A549 (cell line): ENCODE data around the gene ARL5C. TPM values are rescaled to one million over a fixed set of nuclear protein-coding genes. Genes with fewer than 3 reads are reported as not detected.

ENCODE experiments used
- ATAC-seq, 2 experiments: fragments of 200-7000 bp in 1 of 2; fragments of >200 bp in 1 of 2; cut with Nextera tagmentation in 1 of 2; cut with Tn5 transposase in 1 of 2; 3 replicates each; pipeline versions ENCODE4 v1.8.0 to v1.9.1; 2018 to 2020; ENCODE audit warnings: mild to moderate bottlenecking in 1 of 2, moderate library complexity in 1 of 2
- CTCF ChIA-PET: fragments of 300-600 bp; sonication (Branson Sonifier 250); formaldehyde crosslinking; extraction: SDS; loops from one replicate; lab custom pipeline; 2021; ENCODE audit warnings: antibody characterized with exemption, inconsistent platforms; lab: Yijun Ruan, JAX
- POLR2A ChIA-PET: fragments of 350-600 bp; formaldehyde crosslinking; extraction: SDS; loops from one replicate; lab custom pipeline; 2021; ENCODE audit warnings: antibody characterized with exemption, inconsistent platforms; lab: Yijun Ruan, JAX
- DNase-seq, 2 experiments: peaks; one replicate each; pipeline versions ENCODE4 v3.0.0 to v3.0.0-alpha.2; 2011 to 2016; ENCODE audit warnings: low read depth in 1 of 2, low spot score in 1 of 2
- FAIRE-seq: peaks from 2 replicates; lab custom pipeline; 2011; peaks lifted over from hg19 to GRCh38; lab: Jason Lieb, UNC
- H3K27ac ChIP-seq, 2 experiments: fragments of >200 bp; sonication (Bioruptor Twin); formaldehyde crosslinking; 3 replicates each; pipeline ENCODE4 v1.5.1; 2016 to 2017
- H3K4me1 ChIP-seq: fragments of >200 bp; sonication (Bioruptor Twin); formaldehyde crosslinking; 3 replicates; pipeline ENCODE4 v1.6.1; 2016
- H3K4me2 ChIP-seq: fragments of >200 bp; sonication (Bioruptor Twin); formaldehyde crosslinking; 3 replicates; pipeline ENCODE4 v1.6.1; 2016
- H3K4me3 ChIP-seq: fragments of >200 bp; sonication (Bioruptor Twin); formaldehyde crosslinking; 3 replicates; pipeline ENCODE4 v1.5.1; 2016
- H3K9me3 ChIP-seq: fragments of >200 bp; sonication (Bioruptor Twin); formaldehyde crosslinking; 3 replicates; pipeline ENCODE4 v1.6.1; 2016
- CBX2 ChIP-seq: fragments of 200-600 bp; sonication (generic); IDR thresholded peaks from 2 replicates; pipeline ENCODE4 v1.6.1; 2016; ENCODE audit warnings: low read depth, mild to moderate bottlenecking, borderline replicate concordance
- CBX8 ChIP-seq: fragments of 200-600 bp; sonication (generic); IDR thresholded peaks from 2 replicates; pipeline ENCODE4 v1.6.1; 2016
- CHD2 ChIP-seq: fragments of 150-350 bp; IDR thresholded peaks from 2 replicates; pipeline ENCODE4 v1.6.1; 2014; ENCODE audit warnings: low read length; ENCODE audit not compliant: partially characterized antibody
- CHD4 ChIP-seq: fragments of 200-600 bp; sonication (generic); IDR thresholded peaks from 2 replicates; pipeline ENCODE4 v1.6.1; 2016; ENCODE audit warnings: antibody characterized with exemption, mild to moderate bottlenecking, borderline replicate concordance
- HDAC2 ChIP-seq: fragments of 200-600 bp; sonication (generic); IDR thresholded peaks from 2 replicates; pipeline ENCODE4 v1.6.1; 2016
- HEYL ChIP-seq: fragments of 250-450 bp; sonication (Bioruptor Pico); IDR thresholded peaks from 2 replicates; pipeline ENCODE4 v1.8.0; 2021; ENCODE audit warnings: mild to moderate bottlenecking, moderate library complexity
- HOXB13 ChIP-seq: fragments of 250-450 bp; sonication (Bioruptor Pico); IDR thresholded peaks from 2 replicates; pipeline ENCODE4 v1.5.0; 2020; ENCODE audit warnings: low read depth, mild to moderate bottlenecking, moderate library complexity
- HOXB5 ChIP-seq: fragments of 250-450 bp; sonication (Bioruptor Pico); IDR thresholded peaks from 2 replicates; pipeline ENCODE4 v1.5.0; 2020; ENCODE audit warnings: mild to moderate bottlenecking, moderate library complexity
- JUN ChIP-seq, 2 experiments: fragments of >200 bp; sonication (Bioruptor Twin); formaldehyde crosslinking; IDR thresholded peaks; 2 replicates in 1 of 2; 3 replicates in 1 of 2; pipeline ENCODE4 v1.6.1; 2016 to 2017
- MAZ ChIP-seq: fragments of 150-350 bp; IDR thresholded peaks from 2 replicates; pipeline ENCODE4 v1.6.1; 2014; ENCODE audit warnings: antibody characterized with exemption, low read depth, low read length, borderline replicate concordance
- NPAS2 ChIP-seq: fragments of 250-450 bp; sonication (Bioruptor Pico); IDR thresholded peaks from 2 replicates; pipeline ENCODE4 v1.8.0; 2022; ENCODE audit warnings: mild to moderate bottlenecking, moderate library complexity, borderline replicate concordance
- NR3C1 ChIP-seq: fragments of >200 bp; sonication (Bioruptor Twin); formaldehyde crosslinking; IDR thresholded peaks from 3 replicates; pipeline ENCODE4 v1.6.1; 2017
- TFCP2L1 ChIP-seq: fragments of 250-450 bp; sonication (Bioruptor Pico); IDR thresholded peaks from 2 replicates; pipeline ENCODE4 v1.5.0; 2021; ENCODE audit warnings: mild to moderate bottlenecking
- WGBS: methylation state at CpG from one replicate; pipeline ENCODE4 v1.1.6; 2017; ENCODE audit errors: missing lambda C conversion rate; 5-methylcytosine and 5-hydroxymethylcytosine counted together
- polyA plus RNA-seq, 4 experiments: library from polyadenylated mRNA; depleted of rRNA in 3 of 4; stranded (reverse); fragments of >200 nt; fragmentation: RNase III in 1 of 4; extraction: RNeasy Plus Mini Kit Qiagen cat#74134 plus additional on column Dnase treatment in 1 of 4; gene quantifications; 2 replicates in 3 of 4; 3 replicates in 1 of 4; pipeline ENCODE4 v1.2.3, GENCODE V29; 2011 to 2017
- TF ChIP-seq, protein P1 (sequence below): fragments of 450-650 bp; IDR thresholded peaks from 2 replicates; pipeline ENCODE4 v1.6.1; 2014; ENCODE audit warnings: antibody characterized with exemption
- TF ChIP-seq, protein P2 (sequence below): fragments of 250-450 bp; sonication (Bioruptor Pico); IDR thresholded peaks from 2 replicates; pipeline ENCODE4 v1.5.0; 2020; ENCODE audit warnings: low read depth, mild to moderate bottlenecking, moderate library complexity
- TF ChIP-seq, protein P3 (sequence below): fragments of >200 bp; sonication (Bioruptor Twin); formaldehyde crosslinking; IDR thresholded peaks from 3 replicates; pipeline ENCODE4 v1.6.1; 2016
- TF ChIP-seq, protein P4 (sequence below): IDR thresholded peaks from 2 replicates; pipeline ENCODE4 v1.6.1; 2012

The ARL5C gene
- polyA plus RNA-seq, 2 of the 4 experiments (the other 2 are of a cell fraction): not detected

DNA sequence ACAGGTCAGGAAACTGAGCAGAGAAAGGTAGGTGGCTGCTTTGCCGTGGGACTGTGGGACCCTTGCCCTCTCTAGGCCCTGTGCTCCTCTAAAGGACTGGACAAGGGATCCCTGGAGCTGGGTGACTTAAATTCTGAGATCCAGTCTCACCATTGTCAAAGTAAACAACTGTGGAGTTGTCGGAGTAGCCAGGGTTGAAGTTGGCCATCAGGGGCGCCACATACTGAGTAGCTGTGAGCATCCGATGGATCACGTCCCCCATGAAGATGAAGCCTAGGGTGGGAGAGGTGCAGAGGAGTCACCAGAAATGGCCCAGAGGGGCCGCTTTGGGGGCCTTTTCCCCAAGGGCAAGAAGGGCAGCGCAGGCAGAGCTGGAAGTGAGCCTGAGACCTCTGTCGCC is 58.0 kb downstream of the ARL5C start:
- H3K9me3 ChIP-seq: no peaks in the 10 kb centered on the region
- H3K4me1 ChIP-seq: no peaks in the 10 kb centered on the region
- no peak overlapping the region for H3K4me3 ChIP-seq
- FAIRE-seq: no peak
- POLR2A ChIA-PET: no interaction called here
- WGBS: 58% methylated on average over 8 of the region's 8 CpGs
- no peak overlapping the region for H3K4me2 ChIP-seq
- peak in 1 of 2 experiments; percentile 46; a peak in 3 of 6 replicates for ATAC-seq
- CTCF ChIA-PET: interaction anchor here (0.7 to 3.3 kb wide), 5 partner anchors 8 to 125 kb away, joined by 3 to 11 read pairs (median 4); no protein-coding TSS in a partner anchor
- no peak for DNase-seq
- TF ChIP-seq, protein P1, sequence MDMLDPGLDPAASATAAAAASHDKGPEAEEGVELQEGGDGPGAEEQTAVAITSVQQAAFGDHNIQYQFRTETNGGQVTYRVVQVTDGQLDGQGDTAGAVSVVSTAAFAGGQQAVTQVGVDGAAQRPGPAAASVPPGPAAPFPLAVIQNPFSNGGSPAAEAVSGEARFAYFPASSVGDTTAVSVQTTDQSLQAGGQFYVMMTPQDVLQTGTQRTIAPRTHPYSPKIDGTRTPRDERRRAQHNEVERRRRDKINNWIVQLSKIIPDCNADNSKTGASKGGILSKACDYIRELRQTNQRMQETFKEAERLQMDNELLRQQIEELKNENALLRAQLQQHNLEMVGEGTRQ: no peak
- TF ChIP-seq HEYL (CRISPR knock-in tag): no peak
- no peak for TF ChIP-seq HDAC2
- H3K27ac ChIP-seq: no peak overlapping the region

DNA sequence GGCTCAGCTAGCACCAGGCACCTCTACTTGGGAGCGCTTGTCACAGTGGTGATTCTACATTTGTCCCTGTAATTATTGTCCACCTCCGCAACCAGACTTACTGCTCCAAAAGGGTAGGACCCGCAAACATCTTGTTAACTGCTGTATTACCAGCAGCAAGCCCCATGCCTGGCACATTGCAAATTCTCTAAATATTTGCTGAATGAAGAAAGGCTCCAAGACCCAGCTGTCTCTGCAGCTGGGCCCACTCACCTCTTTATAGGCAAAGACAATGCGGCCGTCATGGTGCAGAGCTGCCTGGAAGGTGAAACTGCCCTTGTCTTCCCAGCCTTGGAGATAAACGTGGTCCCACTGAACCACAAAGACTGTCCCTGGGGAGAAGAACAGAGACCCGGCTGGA is 58.8 kb downstream of the ARL5C start:
- FAIRE-seq (no peak), ATAC-seq (no peak), DNase-seq (no peak)
- TF ChIP-seq CBX2 (no peak), JUN (IDR thresholded peaks at IDR 0.05) (no peak), TFCP2L1 (no peak), HOXB13 (no peak), NPAS2 (CRISPR knock-in tag) (no peak), HOXB5 (CRISPR knock-in tag) (no peak), CHD4 (no peak), MAZ (no peak), CBX8 (no peak), CHD2 (no peak), NR3C1 (no peak)
- TF ChIP-seq, protein P2, sequence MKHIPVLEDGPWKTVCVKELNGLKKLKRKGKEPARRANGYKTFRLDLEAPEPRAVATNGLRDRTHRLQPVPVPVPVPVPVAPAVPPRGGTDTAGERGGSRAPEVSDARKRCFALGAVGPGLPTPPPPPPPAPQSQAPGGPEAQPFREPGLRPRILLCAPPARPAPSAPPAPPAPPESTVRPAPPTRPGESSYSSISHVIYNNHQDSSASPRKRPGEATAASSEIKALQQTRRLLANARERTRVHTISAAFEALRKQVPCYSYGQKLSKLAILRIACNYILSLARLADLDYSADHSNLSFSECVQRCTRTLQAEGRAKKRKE (CRISPR knock-in tag): no peak
- TF ChIP-seq, protein P3, sequence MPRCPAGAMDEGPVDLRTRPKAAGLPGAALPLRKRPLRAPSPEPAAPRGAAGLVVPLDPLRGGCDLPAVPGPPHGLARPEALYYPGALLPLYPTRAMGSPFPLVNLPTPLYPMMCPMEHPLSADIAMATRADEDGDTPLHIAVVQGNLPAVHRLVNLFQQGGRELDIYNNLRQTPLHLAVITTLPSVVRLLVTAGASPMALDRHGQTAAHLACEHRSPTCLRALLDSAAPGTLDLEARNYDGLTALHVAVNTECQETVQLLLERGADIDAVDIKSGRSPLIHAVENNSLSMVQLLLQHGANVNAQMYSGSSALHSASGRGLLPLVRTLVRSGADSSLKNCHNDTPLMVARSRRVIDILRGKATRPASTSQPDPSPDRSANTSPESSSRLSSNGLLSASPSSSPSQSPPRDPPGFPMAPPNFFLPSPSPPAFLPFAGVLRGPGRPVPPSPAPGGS: no peak
- TF ChIP-seq, protein P4, sequence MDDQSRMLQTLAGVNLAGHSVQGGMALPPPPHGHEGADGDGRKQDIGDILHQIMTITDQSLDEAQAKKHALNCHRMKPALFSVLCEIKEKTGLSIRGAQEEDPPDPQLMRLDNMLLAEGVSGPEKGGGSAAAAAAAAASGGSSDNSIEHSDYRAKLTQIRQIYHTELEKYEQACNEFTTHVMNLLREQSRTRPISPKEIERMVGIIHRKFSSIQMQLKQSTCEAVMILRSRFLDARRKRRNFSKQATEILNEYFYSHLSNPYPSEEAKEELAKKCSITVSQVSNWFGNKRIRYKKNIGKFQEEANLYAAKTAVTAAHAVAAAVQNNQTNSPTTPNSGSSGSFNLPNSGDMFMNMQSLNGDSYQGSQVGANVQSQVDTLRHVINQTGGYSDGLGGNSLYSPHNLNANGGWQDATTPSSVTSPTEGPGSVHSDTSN: no peak
- Histone ChIP-seq H3K4me1 (no peaks in the 10 kb centered on the region), H3K4me3 (no peak overlapping the region), H3K27ac (no peak overlapping the region), H3K9me3 (no peaks in the 10 kb centered on the region), H3K4me2 (no peak overlapping the region)
- 67% methylated on average over 7 of the region's 7 CpGs for WGBS
- ChIA-PET POLR2A (no interaction called here), CTCF (interaction anchor here (1.0 to 3.3 kb wide), 4 partner anchors 9 to 124 kb away, joined by 3 to 11 read pairs (median 4); no protein-coding TSS in a partner anchor)

Other genes starting within 250 kb of the ARL5C start
- 0.04 TPM in 1 of 2 replicates, not detected in the other for gene FBXO47, start 198.8 kb downstream of the ARL5C start, polyA plus RNA-seq (2011; rRNA removed)
- gene FBXO47, start 198.8 kb downstream of the ARL5C start, polyA plus RNA-seq (2017; fragmentation: RNase III; extraction: RNeasy Plus Mini Kit Qiagen cat#74134 plus additional on column Dnase treatment): 0.04 TPM in 1 of 3 replicates, not detected in the others
- 0.36 and 0.77 TPM in 2 replicates for gene PLXDC1, start 14.5 kb downstream of the ARL5C start, polyA plus RNA-seq (2011; rRNA removed)
- 0.22 to 0.54 TPM (median 0.31 TPM) in 3 replicates for gene PLXDC1, start 14.5 kb downstream of the ARL5C start, polyA plus RNA-seq (2017; fragmentation: RNase III; extraction: RNeasy Plus Mini Kit Qiagen cat#74134 plus additional on column Dnase treatment)
- gene CACNB1, start 31.5 kb upstream of the ARL5C start, polyA plus RNA-seq (2011; rRNA removed): 3.2 and 3.6 TPM in 2 replicates
- 3.4 to 4.3 TPM (median 3.9 TPM) in 3 replicates for gene CACNB1, start 31.5 kb upstream of the ARL5C start, polyA plus RNA-seq (2017; fragmentation: RNase III; extraction: RNeasy Plus Mini Kit Qiagen cat#74134 plus additional on column Dnase treatment)
- 1,983 and 2,211 TPM in 2 replicates for gene RPL19, start 34.1 kb upstream of the ARL5C start, polyA plus RNA-seq (2011; rRNA removed)
- gene RPL19, start 34.1 kb upstream of the ARL5C start, polyA plus RNA-seq (2017; fragmentation: RNase III; extraction: RNeasy Plus Mini Kit Qiagen cat#74134 plus additional on column Dnase treatment): 2,724 to 2,918 TPM (median 2,862 TPM) in 3 replicates
- 0.03 TPM in 2 replicates for gene STAC2, start 59.8 kb upstream of the ARL5C start, polyA plus RNA-seq (2011; rRNA removed)
- 0.16 to 0.29 TPM (median 0.26 TPM) in 3 replicates for gene STAC2, start 59.8 kb upstream of the ARL5C start, polyA plus RNA-seq (2017; fragmentation: RNase III; extraction: RNeasy Plus Mini Kit Qiagen cat#74134 plus additional on column Dnase treatment)
- 6.7 and 12.2 TPM in 2 replicates for gene FBXL20, start 235.5 kb upstream of the ARL5C start, polyA plus RNA-seq (2011; rRNA removed)
- 4.3 to 5.7 TPM (median 5.6 TPM) in 3 replicates for gene FBXL20, start 235.5 kb upstream of the ARL5C start, polyA plus RNA-seq (2017; fragmentation: RNase III; extraction: RNeasy Plus Mini Kit Qiagen cat#74134 plus additional on column Dnase treatment)